GM12864 (cell line): Measurements from ENCODE around the gene B3GAT1.

Experiments used
- DNase-seq: peaks from one replicate; pipeline ENCODE4 v3.0.0-alpha.2; 2011; ENCODE audit warnings: low read depth
- H3K4me3 ChIP-seq: 2 replicates; pipeline ENCODE4 v1.5.1; 2011; ENCODE audit warnings: mild to moderate bottlenecking, low read depth, low read length, control low read depth
- TF ChIP-seq, protein P1 (sequence below): IDR thresholded peaks from 2 replicates; pipeline ENCODE4 v1.5.1; 2011; ENCODE audit warnings: low read depth, mild to moderate bottlenecking, moderate library complexity, low read length, control low read depth, inconsistent platforms; ENCODE audit errors: missing control alignments

Gene B3GAT1

DNA sequence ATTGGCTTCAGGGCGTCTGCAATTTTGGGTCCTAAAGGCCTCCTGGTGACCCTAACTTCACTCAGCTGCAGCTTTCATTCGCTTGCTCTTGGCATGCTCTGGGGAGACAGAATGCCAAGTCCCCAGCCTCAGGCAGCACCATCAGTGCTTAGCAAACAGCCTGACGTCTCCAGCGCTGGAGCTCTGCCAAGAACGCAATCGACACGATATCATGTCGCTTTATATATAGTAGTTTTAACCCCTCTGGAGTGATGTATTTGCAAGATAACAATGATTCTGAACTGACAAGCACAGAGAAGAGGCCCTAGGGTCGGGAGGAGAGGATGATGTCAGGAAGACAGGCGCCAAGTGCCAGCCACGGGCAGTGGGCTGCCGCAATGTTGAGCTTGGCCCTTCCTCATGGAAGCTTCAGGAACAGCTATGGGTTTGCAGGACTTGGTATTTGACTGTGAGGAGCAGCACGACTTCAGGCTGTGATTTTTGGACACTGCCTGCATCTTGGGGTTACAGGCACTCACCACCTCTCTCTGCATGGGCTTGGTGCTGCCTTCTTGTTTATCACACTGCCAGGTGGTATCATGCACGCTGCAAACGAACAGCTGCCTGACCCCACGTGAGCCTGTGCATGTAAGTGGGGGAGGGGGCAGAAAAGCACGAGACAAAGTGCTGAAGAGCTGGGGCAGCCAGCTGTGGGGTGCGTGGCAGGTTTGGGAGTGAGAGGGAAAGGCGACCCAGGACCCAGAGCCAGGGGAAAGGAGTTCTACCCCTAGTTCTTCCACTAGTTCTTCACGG is 26.1 kb downstream of the B3GAT1 start:
- TF ChIP-seq, protein P1, sequence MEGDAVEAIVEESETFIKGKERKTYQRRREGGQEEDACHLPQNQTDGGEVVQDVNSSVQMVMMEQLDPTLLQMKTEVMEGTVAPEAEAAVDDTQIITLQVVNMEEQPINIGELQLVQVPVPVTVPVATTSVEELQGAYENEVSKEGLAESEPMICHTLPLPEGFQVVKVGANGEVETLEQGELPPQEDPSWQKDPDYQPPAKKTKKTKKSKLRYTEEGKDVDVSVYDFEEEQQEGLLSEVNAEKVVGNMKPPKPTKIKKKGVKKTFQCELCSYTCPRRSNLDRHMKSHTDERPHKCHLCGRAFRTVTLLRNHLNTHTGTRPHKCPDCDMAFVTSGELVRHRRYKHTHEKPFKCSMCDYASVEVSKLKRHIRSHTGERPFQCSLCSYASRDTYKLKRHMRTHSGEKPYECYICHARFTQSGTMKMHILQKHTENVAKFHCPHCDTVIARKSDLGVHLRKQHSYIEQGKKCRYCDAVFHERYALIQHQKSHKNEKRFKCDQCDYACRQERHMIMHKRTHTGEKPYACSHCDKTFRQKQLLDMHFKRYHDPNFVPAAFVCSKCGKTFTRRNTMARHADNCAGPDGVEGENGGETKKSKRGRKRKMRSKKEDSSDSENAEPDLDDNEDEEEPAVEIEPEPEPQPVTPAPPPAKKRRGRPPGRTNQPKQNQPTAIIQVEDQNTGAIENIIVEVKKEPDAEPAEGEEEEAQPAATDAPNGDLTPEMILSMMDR = no peak
- no peak overlapping the region for H3K4me3 ChIP-seq
- no peak for DNase-seq

DNA sequence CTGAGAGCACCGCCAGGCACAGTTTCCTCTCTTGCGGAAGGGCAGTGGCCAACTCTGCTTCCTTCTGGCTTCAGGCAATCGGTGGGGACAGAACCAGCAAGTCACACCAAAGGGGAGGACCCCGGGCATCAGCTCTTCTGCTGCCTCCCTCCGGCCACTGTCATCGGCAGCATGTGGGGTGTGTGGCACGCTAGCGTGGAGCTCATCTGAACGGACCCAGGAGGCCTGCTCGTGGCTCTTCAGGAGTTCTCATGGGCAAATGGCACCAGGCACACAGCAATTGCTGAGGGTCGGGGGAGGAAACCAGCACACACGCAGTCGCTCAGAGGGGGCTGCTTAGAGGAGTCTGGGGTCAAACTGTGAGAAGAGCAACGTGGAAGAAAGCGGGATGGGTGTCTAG is 26.9 kb downstream of the B3GAT1 start:
- H3K4me3 ChIP-seq = no peak overlapping the region
- TF ChIP-seq, protein P1 = no peak
- no peak for DNase-seq

DNA sequence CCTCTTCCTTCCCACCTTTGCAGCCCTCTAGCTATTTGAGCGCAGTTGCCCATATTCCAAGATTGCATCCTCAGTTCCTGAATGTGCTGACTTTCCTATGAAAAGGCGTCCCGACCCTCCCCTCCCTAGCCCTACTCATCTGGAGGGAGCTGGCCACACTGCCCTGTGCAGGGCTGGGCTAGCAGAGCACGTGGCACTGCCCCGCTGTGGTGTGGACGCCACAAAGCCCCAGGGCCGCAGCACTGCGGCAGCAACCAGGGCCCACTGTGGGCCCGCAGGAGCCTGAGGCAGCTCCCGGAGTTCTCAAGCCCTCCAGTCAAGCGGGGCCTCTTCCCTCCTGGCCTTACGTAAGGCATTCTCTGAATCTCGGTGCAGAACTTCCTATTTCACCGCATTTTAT is 27.6 kb downstream of the B3GAT1 start:
- H3K4me3 ChIP-seq = no peak overlapping the region
- no peak for DNase-seq
- TF ChIP-seq, protein P1 = no peak

DNA sequence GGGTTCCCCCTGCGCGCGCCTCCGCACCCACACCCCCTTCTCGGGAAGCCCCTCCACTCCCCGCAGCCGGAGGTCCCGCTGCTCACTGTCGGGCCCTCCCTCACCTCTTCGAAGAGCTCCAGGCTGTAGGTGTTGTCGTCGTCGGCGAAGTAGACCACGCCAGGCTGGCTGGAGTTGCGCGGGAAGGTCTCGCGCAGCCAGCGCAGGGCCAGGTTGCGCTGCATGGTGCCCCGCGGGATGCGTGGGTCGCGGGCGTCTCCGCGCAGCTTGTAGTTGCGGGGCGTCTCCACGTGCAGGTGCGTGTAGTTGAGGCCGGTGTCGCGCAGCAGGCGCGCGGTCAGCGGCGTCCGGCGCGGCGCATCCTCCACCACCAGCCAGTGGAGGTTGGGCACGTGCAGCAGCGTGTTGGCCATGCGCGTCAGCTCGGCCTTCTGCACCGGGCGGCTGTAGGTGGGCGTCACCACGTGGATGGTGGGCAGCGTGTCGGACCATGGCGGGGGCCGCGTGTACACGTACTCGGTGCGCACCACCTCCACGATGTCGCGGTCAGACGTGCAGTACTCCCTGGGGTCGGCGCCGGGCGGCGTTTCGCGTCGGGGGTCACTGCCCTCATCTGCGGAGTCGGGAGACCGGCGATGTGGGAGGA is 28.3 kb downstream of the B3GAT1 start:
- no peak for DNase-seq
- TF ChIP-seq, protein P1 = no peak
- no peak overlapping the region for H3K4me3 ChIP-seq

DNA sequence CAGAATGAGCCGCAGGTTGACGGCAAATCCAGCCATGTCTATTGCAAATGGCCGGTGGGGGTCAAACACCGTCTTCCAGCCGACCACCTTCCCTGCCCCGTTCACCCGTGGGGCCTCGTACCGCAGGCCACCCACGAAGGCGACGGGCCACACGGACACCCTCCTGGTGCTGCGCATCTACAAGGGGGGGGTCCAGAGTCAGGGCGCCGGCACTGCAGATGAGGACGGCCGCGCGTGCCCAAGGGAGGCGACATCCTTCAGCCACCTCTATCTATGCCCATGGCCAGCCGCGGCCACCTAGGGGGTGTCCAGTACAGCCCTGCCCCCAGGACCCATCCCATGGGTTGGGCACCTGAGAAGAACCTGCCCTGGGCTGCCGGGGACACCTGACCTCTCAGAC is 29.2 kb downstream of the B3GAT1 start:
- no peak for DNase-seq
- H3K4me3 ChIP-seq = no peak overlapping the region
- TF ChIP-seq, protein P1 = no peak

DNA sequence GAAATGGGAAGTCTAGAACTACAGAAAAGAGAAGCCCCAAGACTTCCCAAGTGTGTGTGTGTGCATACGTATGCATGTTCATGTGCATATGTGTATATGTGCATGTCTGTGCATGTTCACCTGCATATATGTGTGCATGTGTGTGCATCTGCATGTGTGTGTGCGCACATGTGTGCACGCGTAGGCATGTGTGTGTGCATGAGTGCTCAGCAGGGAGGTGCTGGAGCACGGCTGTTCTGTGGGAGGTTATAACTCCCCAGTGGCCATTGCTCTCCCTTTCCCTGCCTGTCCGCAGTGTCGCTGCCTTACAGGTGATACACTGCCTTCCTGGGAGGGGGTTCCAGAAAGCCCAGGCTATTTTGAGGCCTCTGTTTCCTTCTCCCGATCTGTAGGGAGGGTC is 29.8 kb downstream of the B3GAT1 start:
- no peak for DNase-seq
- no peak overlapping the region for H3K4me3 ChIP-seq
- TF ChIP-seq, protein P1 = no peak
